Stimulated activated CD4-positive, alpha-beta T cell treated with anti-CD3 and anti-CD28 coated beads, TNF-alpha, amount 100 ng/mL, for 48 hours (primary cell): ENCODE measurements around the gene UBXN11.
"Not testable (repeated sequence)": the region's sequence is repeated elsewhere in the genome, so short reads cannot be mapped to it uniquely, and the experiment has no call there.

ENCODE experiments used
- DNase-seq, 3 donors: peaks; one replicate each; pipeline ENCODE4 v3.0.0-alpha.2; 2020; ENCODE audit warnings: low read depth in 3 of 3

The UBXN11 gene

GRCh38 chr1:26307363-26307781, 936 bp upstream of the UBXN11 start:
- DNase-seq, result no peak

- no peak for DNase-seq
Observed at GRCh38 chr1:26305667-26306289, 658 bp downstream of the UBXN11 start.

- no peak for DNase-seq
Observed at GRCh38 chr1:26302733-26303405, 3.6 kb downstream of the UBXN11 start.

GRCh38 chr1:26300578-26301275, 5.7 kb downstream of the UBXN11 start:
- no peak for DNase-seq

GRCh38 chr1:26297791-26298124, 8.7 kb downstream of the UBXN11 start:
- no peak for DNase-seq

- no peak for DNase-seq
Observed at GRCh38 chr1:26297057-26297790, 9.2 kb downstream of the UBXN11 start.

GRCh38 chr1:26296340-26297056, 9.9 kb downstream of the UBXN11 start:
- no peak for DNase-seq

- DNase-seq, result no peak
Observed at GRCh38 chr1:26295194-26296138, 11.0 kb downstream of the UBXN11 start.

- DNase-seq, result no peak
Observed at GRCh38 chr1:26293911-26294463, 12.4 kb downstream of the UBXN11 start.

- not testable (repeated sequence) for DNase-seq
Observed at GRCh38 chr1:26292735-26293134, 13.7 kb downstream of the UBXN11 start.

GRCh38 chr1:26291939-26292338, 14.5 kb downstream of the UBXN11 start:
- no peak for DNase-seq

- no peak for DNase-seq
Observed at GRCh38 chr1:26291433-26291832, 15.0 kb downstream of the UBXN11 start.

GRCh38 chr1:26290882-26291261, 15.6 kb downstream of the UBXN11 start:
- DNase-seq, result no peak

- DNase-seq, result no peak
Observed at GRCh38 chr1:26290122-26290881, 16.1 kb downstream of the UBXN11 start.

- no peak for DNase-seq
Observed at GRCh38 chr1:26289158-26290059, 17.0 kb downstream of the UBXN11 start.

- peak in 1 of 3 donors; percentile 72 for DNase-seq
Observed at GRCh38 chr1:26288311-26288941, 18.0 kb downstream of the UBXN11 start.

GRCh38 chr1:26287811-26288210, 18.6 kb downstream of the UBXN11 start:
- no peak for DNase-seq
